ENCODE measurements around the gene GDF10. TPM values are rescaled to one million over a fixed set of nuclear protein-coding genes. Genes with fewer than 3 reads are reported as not detected.
A peak's percentile ranks its signal among the peaks of the same experiment; 100 is the strongest.

Gene GDF10
- total RNA-seq, 2 donors from 2014 or later, result 6.6 to 8.0 TPM

DNA sequence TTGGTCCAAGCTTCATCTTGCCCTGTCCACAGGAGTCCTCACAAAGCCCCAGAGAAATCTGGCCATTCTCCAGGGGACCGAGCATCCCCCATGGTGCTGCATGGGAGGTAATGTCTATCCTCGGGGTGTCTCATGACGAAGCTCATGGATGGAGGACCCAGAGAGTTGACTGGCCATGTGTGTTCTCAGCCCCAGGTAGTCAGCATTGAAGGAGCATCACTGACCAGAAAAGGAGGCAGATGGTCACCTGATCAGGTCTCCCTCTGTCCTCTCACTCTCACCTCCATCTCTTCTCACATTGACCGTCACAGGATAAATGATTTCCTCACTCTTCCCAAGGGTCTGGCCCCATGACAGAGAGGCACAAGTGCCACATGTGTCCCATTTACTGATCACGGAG, 33.4 kb upstream of the GDF10 start:
- Histone ChIP-seq H3K9me3 (no peaks in the 10 kb centered on the region), H3K36me3 (replicated peaks in 1 of 2; ENCODE audit: insufficient read depth in 1 of 2, low read depth in 2 of 2) (no peaks in the 10 kb centered on the region), H3K4me1 (peaks cover 8% of the 10 kb centered on the region), H3K4me3 (no peak overlapping the region), H3K27me3 (no peaks in the 10 kb centered on the region), H3K27ac (no peak overlapping the region)
- 84 to 86% methylated on average over 5 of the region's 5 CpGs for WGBS, 2 donors
- TF ChIP-seq, protein P1, sequence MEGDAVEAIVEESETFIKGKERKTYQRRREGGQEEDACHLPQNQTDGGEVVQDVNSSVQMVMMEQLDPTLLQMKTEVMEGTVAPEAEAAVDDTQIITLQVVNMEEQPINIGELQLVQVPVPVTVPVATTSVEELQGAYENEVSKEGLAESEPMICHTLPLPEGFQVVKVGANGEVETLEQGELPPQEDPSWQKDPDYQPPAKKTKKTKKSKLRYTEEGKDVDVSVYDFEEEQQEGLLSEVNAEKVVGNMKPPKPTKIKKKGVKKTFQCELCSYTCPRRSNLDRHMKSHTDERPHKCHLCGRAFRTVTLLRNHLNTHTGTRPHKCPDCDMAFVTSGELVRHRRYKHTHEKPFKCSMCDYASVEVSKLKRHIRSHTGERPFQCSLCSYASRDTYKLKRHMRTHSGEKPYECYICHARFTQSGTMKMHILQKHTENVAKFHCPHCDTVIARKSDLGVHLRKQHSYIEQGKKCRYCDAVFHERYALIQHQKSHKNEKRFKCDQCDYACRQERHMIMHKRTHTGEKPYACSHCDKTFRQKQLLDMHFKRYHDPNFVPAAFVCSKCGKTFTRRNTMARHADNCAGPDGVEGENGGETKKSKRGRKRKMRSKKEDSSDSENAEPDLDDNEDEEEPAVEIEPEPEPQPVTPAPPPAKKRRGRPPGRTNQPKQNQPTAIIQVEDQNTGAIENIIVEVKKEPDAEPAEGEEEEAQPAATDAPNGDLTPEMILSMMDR (IDR thresholded peaks at IDR 0.05), result no peak
- TF ChIP-seq POLR2A (IDR thresholded peaks at IDR 0.05), result no peak
- intact Hi-C loops (cut with DNase I), result no loop called here
- ATAC-seq (no peak), DNase-seq (no peak)

DNA sequence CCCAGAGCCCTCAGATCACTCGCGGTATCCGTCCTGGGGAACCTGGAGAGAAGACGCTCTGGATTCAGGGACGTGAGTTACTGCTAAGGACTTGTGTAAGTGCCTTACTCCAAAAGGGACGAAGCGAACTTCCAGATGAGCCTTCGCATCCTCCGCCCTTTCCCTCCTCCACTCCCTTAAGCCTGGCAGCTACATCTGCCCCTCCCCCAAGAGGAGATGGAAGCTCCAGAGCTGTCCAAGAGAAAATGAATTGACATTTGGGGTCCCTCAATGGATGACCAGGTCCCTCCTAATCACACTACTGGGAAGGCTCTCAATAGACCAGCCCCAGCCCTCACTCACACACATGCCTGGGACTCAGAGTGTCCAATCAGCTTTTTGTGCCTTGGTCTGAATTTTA, 31.3 kb upstream of the GDF10 start:
- 79 to 80% methylated on average over 9 of the region's 9 CpGs for WGBS, 2 donors
- no peaks in the 10 kb centered on the region for H3K27me3 ChIP-seq
- no peak for DNase-seq
- ATAC-seq, result no peak
- H3K4me3 ChIP-seq, result no peak overlapping the region
- no peaks in the 10 kb centered on the region for H3K9me3 ChIP-seq
- H3K36me3 ChIP-seq (replicated peaks in 1 of 2; ENCODE audit: insufficient read depth in 1 of 2, low read depth in 2 of 2), result no peaks in the 10 kb centered on the region
- TF ChIP-seq, protein P1 (IDR thresholded peaks at IDR 0.05), result no peak
- no peak for TF ChIP-seq POLR2A (IDR thresholded peaks at IDR 0.05)
- no peaks in the 10 kb centered on the region for H3K4me1 ChIP-seq
- intact Hi-C loops (cut with DNase I), result no loop called here
- H3K27ac ChIP-seq, result no peak overlapping the region

DNA sequence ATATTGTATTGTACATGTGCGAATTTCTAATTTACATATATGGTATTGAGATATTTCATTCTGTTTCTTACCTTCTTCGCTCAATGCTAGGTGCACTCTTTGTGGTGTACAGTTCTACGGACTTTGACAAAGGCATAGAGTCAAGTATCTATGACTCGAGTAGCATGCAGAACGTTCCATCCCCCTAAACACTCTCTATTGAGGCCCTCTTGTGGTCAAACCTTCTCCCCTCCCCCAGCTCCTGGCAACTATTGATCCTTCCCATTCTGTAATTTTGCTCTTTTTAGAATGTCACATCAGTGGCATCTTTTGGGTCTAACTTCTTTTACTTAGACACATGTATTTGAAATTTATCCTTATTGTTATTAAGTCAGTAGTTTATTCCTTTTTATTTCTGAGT, 30.7 kb upstream of the GDF10 start:
- intact Hi-C loops (cut with DNase I), result no loop called here
- no peaks in the 10 kb centered on the region for H3K27me3 ChIP-seq
- no peak for TF ChIP-seq POLR2A (IDR thresholded peaks at IDR 0.05)
- TF ChIP-seq, protein P1 (IDR thresholded peaks at IDR 0.05), result peak in 4 of 7 experiments; percentile 21 to 33 (median 26)
- no peaks in the 10 kb centered on the region for H3K4me1 ChIP-seq
- 55 to 56% methylated on average over 5 of the region's 5 CpGs for WGBS, 2 donors
- DNase-seq, result peak in 1 of 4 donors; percentile 23
- no peak overlapping the region for H3K27ac ChIP-seq
- no peaks in the 10 kb centered on the region for H3K9me3 ChIP-seq
- H3K4me3 ChIP-seq, result no peak overlapping the region
- H3K36me3 ChIP-seq (replicated peaks in 1 of 2; ENCODE audit: insufficient read depth in 1 of 2, low read depth in 2 of 2), result no peaks in the 10 kb centered on the region
- no peak for ATAC-seq

DNA sequence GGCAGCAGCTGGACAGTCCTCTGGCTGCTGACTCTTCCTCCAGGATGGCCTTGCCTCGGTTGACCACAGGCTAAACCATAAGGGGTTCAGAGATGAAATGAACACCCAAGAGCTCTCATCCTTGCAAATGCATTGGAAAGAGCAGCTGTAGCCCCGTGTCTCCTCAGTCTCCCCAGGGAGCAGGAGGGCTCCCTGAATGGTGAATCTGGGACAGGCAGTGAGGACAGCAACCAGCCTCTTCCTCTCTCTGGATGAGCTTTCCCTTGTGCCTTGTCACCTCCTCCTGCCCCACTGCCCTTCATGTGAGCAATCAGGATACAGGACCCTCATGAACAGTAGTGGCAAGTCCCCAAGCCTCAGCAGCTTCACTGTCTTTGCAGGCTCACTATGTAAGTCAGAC, 23.9 kb upstream of the GDF10 start:
- TF ChIP-seq, protein P1 (IDR thresholded peaks at IDR 0.05), result no peak
- TF ChIP-seq POLR2A (IDR thresholded peaks at IDR 0.05), result no peak
- Histone ChIP-seq H3K27ac (no peak overlapping the region), H3K9me3 (no peaks in the 10 kb centered on the region), H3K4me1 (no peaks in the 10 kb centered on the region), H3K4me3 (no peak overlapping the region), H3K27me3 (no peaks in the 10 kb centered on the region), H3K36me3 (replicated peaks in 1 of 2; ENCODE audit: insufficient read depth in 1 of 2, low read depth in 2 of 2) (no peaks in the 10 kb centered on the region)
- intact Hi-C loops (cut with DNase I), result no loop called here
- DNase-seq (no peak), ATAC-seq (no peak)
- WGBS, 2 donors, result 77% methylated on average over 2 of the region's 2 CpGs; no CpG with 5 or more reads in 1 of the 2 donors

DNA sequence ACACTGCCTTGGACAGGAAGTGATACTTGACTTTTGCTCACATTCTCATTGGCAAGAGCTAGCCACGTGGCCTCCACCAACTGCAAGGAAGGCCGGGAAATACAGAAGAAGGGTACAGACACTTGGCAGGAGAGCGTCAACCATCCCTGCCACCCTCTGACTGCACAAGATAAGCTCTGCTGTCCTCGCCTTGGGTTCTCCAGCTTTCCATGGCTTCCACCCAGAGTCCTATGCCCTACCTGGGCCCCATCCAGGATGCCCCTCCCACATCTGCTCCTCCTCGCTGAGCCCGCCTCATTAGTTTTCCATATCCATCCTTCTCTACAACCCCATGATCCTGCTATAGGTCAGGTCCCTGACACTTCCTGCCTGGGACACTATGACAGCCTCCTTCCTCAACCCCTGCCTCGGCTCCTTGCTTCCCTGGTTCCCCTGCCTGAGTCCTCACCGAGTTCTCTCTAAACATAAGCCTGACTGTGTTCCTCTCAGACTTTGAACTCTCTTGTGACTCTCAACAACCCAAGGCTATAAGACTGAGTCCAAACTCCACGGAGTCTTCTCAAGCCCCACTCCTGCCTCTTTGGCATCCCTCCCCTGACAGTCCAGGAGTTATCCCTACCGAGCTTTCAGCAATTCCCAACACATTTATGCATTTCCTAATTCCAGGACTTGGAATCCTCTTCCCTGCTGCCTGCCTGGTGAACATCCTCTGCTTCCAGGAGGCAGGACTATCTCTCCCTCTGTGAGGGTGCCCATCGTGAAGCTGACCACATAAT, 23.2 kb upstream of the GDF10 start:
- Histone ChIP-seq H3K27me3 (no peaks in the 10 kb centered on the region), H3K27ac (no peak overlapping the region), H3K4me3 (no peak overlapping the region), H3K9me3 (no peaks in the 10 kb centered on the region), H3K36me3 (replicated peaks in 1 of 2; ENCODE audit: insufficient read depth in 1 of 2, low read depth in 2 of 2) (no peaks in the 10 kb centered on the region), H3K4me1 (no peaks in the 10 kb centered on the region)
- intact Hi-C loops (cut with DNase I), result no loop called here
- DNase-seq, result no peak
- TF ChIP-seq POLR2A (IDR thresholded peaks at IDR 0.05), result no peak
- TF ChIP-seq, protein P1 (IDR thresholded peaks at IDR 0.05), result no peak
- WGBS, 2 donors, result 85 to 90% methylated on average over 11 of the region's 11 CpGs
- no peak for ATAC-seq
